HS-5 (cell line): ENCODE measurements around the gene IFITM2.
"Not testable (repeated sequence)": the region's sequence is repeated elsewhere in the genome, so short reads cannot be mapped to it uniquely, and the experiment has no call there.

Source experiments
- DNase-seq: peaks from one replicate; pipeline ENCODE4 v3.0.0-alpha.2; 2012; ENCODE audit warnings: low read depth

Gene IFITM2

DNA sequence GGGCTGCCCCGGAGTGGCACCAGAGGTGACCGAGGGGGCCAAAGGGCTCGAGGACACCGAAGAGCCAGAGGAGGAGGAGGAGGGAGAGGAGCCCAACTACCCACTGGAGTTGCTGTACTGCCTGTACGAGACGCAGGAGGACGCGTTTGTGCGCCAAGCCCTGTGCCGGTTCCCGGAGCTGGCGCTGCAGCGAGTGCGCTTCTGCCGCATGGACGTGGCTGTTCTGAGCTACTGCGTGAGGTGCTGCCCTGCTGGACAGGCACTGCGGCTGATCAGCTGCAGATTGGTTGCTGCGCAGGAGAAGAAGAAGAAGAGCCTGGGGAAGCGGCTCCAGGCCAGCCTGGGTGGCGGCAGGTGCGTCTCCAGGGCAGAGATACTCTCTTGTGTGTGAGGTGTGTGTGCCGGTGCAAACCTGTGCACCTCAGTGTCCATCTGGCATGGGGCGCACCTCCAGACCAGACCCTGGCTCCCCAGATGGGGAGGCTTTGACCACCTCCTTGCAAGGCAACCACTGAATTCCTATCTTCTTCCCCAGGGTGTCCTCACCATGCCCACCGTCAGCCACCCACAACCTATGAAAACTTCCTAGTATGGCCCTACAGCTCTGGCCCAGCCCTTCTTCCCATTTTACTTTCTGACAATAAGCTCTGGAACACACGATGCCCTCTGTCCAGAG is 26.0 kb upstream of the IFITM2 start:
- DNase-seq: no peak

DNA sequence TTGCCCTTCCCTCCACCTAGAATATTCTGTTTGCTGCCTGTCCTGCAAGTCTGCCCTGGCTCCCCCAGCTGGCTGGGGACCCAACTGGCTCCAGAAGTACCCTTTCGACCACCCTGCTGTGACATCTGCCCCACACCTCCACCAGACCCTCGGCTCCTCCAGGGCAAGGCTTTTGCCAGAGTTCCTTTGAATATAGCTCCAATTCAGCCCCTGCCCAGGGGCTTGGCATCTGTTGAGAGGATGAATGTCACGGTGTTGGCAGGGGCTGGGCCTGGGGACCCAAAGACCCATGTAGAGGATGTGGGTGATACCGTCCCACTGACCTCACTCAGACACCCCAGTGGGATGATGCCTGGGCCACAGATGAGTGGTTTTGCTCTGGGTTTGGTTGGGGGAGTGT is 25.4 kb upstream of the IFITM2 start:
- DNase-seq: no peak

GRCh38 chr11:282630-283360 is 24.8 kb upstream of the IFITM2 start:
- no peak for DNase-seq

DNA sequence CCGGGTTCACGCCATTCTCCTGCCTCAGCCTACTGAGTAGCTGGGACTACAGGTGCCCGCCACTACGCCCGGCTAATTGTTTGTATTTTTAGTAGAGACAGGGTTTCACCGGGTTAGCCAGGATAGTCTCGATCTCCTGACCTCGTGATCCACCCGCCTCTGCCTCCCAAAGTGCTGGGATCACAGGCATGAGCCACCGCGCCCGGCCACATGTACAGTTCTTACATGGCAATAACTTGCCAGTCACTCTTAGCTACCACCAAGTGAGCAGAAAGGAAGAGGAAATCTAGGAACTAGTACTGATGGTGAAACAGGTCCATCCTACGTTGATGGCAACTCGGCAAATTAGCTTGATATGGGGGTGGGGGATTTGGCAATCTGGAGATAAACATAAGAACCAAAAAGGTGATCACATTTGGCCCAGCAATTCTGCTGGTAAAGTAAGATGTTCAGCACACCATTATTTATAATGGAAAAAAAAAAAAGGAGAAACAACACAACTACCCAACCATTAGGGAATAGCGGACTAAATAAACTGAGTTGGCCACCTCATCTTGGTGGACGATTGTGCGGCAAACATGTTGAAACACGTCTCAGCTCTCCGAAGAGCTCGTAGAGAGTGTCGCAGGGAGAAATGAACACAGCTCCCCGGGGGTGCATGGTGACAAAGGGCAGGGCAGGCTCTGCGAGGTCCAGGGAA is 24.1 kb upstream of the IFITM2 start:
- no peak for DNase-seq

DNA sequence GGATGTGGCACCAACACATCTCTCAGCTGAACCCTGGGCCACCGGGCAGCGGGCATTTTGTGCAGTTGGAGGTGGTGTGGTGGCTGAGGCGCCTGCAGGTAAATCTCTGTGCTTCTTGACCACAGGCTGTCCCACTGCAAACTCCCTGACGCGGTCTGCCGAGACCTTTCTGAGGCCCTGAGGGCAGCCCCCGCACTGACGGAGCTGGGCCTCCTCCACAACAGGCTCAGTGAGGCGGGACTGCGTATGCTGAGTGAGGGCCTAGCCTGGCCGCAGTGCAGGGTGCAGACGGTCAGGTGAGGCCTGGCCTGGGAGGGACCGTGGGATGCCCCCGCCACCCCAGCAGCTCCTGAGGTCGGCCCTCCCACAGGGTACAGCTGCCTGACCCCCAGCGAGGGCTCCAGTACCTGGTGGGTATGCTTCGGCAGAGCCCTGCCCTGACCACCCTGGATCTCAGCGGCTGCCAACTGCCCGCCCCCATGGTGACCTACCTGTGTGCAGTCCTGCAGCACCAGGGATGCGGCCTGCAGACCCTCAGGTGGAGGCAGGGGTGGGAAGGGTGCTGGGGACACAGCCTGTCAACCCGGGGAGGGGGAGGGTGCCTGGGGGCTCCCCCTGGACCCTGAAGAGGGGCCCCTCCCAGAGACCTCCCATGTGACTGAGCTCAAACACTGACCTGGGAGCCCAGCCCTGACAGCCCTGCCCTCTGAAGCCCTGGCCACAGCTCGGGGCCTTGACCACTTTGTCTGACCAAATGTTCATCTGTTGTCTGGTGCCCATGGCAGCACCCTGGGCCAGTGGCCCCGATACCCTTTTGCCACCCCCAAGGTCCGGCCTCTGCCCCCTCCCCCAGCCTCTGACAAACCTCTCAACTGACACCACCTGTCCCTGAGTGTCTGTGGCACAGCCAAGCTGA is 23.3 kb upstream of the IFITM2 start:
- DNase-seq: no peak

- DNase-seq: no peak
Observed at GRCh38 chr11:285021-285893, 22.4 kb upstream of the IFITM2 start.

DNA sequence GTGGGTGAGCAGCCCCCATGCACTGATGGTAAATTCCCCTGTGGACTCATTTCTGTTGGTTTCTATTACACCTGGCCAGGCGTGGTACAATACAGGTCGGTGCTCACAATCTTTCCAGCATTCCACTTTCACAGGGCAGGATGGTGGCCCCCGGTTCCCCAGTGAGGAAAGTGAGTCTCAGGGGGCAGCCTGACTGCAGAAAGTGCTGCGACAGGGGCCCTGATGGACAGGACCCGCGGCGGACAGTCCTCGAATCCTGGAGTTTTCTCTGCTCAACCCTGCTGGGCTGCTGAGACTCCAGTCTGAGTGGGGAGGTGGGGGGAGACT is 21.8 kb upstream of the IFITM2 start:
- no peak for DNase-seq

DNA sequence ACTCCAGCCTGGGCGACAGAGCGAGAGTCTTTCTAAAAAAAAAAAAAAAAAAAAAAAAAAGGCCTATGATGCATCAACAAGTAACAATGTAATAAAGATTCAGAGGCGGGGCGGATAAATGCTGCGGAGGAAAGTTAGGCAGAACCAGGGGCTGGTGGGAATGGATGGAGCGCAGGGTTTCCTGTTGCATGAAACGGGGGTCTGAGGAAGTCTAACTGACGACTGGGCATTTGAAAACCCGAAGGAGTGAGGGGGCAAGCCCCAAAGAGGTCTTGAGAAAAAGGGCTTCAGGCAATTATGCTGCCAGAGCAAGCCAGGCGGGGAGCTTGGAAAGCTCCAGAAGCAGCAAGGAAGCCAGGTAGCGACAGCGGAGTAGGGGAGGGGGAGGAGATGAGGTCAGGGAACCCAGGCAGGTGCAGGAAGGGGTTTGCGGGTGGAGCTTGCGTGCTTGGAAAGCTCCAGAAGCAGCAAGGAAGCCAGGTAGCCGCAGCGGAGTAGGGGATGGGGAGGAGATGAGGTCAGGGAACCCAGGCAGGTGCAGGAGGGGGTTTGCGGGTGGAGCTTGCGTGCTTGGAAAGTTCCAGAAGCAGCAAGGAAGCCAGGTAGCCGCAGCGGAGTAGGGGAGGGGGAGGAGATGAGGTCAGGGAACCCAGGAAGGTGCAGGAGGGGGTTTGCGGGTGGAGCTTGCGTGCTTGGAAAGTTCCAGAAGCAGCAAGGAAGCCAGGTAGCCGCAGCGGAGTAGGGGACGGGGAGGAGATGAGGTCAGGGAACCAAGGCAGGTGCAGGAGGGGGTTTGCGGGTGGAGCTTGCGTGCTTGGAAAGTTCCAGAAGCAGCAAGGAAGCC is 20.4 kb upstream of the IFITM2 start:
- DNase-seq: not testable (repeated sequence)

DNA sequence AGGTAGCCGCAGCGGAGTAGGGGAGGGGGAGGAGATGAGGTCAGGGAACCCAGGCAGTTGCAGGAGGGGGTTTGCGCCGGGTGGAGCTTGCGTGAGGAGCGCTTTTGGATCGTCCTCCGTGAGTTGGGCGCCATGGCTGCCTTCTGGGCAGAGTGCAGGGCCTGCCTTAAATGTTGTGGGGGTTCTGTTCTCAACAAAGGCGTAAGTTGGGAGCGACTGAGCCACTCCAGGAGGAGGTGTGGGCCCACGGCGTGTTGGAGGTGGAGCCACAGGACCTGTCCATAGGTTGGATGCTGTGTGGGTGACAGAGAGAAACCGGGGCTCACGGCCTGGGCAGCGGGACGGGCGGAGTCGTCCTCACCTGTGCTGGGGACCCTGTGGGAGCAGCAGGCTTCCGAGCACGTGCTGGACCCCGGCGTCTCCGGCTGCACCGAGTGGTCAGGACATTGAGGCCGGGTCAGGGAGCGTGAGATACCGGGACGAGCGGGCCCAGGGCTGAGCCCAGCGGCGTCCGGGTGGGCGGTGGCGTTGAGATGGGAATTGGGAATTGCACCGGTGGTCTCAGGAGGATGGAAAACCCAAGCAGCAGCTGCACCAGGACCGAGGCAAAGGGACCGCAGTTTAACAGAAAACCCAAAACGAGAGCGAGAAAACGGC is 19.7 kb upstream of the IFITM2 start:
- DNase-seq: no peak

GRCh38 chr11:288478-289397 is 18.9 kb upstream of the IFITM2 start, which contains the start of gene PGGHG:
PGGHG (plus strand) TSS chr11:289126; CDS start chr11:289817, 691 bp downstream.
- DNase-seq: no peak

DNA sequence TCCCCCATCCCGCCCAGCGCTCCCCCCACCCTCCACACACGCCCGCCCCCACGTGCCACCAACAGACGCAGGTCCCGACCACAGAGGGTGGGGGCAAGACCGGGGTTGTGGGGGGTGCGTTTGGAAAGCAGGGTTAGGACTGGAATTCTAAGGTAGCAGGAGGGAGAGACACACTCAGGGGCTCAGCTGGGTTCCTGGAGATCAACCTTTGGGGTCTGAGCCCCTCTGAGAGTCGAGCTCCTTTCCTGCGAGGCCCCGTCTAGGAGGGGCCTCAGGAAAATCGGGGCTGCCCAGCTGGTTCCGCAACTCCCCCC is 18.3 kb upstream of the IFITM2 start:
- DNase-seq: no peak

GRCh38 chr11:289712-290620 is 17.6 kb upstream of the IFITM2 start:
- DNase-seq: no peak

DNA sequence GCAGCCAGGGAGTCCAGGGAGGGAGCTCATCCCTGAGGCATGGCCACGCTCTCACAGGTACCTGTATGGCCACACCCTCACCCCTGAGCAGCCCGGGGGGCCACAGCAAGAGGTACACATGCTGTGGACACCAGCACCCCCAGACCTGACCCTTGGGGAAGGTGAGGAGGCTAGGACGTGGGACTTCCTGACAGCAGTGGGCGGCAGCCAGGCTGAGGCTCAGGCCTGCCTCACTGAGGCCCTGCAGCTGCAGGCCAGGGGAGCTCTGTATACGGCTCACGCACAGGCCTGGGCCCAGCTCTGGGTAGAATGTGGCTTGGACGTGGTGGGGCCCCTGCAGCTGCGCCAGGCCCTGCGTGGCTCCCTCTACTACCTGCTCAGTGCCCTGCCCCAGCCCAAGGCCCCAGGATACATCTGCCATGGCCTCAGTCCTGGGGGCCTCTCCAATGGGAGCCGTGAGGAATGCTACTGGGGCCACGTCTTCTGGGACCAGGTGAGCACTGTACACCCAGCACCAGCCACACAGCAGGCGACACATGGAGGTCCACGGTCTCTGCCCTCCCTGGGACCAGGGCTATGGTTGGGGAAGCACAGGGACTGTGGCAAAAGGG is 16.9 kb upstream of the IFITM2 start:
- DNase-seq: no peak

DNA sequence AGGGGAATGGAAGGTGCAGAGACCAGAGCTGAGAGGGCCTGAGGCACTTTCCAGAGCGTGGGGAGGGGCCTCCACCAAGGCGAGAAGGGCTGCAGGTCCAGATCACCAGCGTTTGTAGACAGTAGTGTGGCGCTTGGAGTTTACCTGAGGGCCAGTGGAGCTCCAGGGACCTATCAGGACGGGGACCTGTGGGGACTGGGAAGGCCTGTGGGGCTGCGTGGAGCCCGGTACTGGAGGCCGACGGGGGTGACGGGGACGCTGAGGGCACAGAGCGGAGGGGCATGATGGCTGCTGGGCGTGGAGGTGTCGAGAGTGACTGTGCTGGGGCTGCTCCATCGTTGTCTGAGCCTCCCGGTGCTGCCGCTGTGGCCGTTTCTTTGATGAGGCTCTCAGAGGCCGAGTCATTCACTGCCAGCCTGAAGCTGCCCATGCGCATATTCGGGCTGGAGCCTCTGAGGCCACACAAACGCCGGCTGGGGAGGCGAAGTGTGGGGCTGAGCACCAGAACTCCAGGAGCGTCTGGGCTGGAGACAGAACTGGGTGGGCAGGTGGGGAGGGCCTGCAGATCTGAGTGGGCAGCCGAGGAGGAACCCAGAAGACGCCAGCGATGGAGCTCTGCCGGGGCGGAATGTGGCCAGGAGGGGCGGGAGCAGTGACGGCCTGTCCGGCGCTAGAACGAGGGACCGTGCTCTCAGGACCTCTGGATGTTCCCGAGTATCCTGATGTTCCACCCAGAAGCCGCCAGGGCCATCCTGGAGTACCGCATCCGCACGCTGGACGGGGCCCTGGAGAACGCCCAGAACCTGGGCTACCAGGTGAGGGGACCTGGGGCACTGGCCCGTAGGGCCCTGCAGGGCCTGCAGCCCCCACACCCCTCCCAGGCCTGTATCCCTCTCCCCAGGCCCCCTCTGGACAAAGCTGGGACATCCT is 16.1 kb upstream of the IFITM2 start:
- no peak for DNase-seq

DNA sequence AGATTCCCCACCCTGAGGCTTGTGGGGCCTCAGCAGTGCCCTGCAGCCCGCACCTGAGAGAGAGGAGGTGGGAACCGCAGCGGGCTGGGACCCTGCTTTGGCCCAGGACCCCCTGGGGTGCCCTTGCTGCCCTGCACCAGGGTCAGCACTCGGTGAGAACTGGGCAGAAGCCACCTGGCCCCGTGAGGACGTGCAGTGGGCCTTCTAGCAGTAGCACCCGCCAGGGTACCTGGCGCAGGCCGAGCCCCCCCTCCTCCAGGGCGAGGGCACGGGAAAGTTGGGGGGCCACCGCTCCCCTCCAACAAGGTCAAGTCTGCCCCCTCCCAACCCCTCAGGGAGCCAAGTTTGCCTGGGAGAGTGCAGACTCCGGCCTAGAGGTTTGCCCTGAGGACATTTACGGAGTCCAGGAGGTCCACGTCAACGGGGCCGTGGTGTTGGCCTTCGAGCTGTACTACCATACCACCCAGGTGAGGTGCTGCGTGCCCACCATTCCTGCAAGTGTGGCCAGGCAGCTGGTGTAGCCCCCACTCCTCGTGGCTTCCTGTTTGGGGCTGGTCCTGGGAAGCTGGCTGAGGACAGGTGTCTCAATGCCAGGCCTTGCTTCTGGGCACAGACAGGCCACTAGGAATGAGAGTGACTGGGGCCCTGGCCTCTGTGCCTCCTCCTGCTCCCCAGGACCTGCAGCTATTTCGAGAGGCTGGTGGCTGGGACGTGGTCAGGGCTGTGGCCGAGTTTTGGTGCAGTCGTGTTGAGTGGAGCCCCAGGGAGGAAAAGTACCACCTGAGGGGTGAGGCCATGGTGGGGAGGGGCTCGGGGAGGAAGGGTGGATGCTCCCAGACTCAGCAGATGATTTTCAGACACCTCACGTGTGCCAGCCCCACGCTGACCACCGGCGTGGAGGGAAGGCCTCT is 15.2 kb upstream of the IFITM2 start:
- no peak for DNase-seq
